ENCODE data around the gene CYP26B1.

The CYP26B1 gene

DNA sequence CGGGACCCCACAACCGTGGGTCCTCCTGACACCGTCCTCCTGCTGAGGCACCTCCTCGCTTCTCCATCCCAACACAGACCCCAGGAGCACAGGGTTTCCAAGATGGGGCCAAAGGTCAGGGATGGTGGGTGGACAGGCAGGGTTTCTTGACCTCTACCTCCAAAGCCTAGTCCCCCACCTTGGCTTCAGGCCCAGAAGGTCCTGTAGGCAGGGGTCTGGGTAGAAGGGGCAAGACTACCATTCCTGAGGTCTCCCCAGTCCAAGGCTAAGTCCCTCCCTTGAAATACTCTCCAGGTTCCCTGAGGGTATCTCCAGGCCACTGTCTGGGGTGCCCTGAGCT, 7.1 kb downstream of the CYP26B1 start:
- peak; percentile 9 for DNase-seq

GRCh38 chr2:72139874-72140620, 7.6 kb downstream of the CYP26B1 start:
- DNase-seq, result no peak

- peak; percentile 18 for DNase-seq
Measured at GRCh38 chr2:72139471-72139873, 8.2 kb downstream of the CYP26B1 start.

GRCh38 chr2:72138921-72139381, 8.7 kb downstream of the CYP26B1 start:
- DNase-seq, result no peak

- no peak for DNase-seq
Measured at GRCh38 chr2:72138011-72138881, 9.4 kb downstream of the CYP26B1 start.

DNA sequence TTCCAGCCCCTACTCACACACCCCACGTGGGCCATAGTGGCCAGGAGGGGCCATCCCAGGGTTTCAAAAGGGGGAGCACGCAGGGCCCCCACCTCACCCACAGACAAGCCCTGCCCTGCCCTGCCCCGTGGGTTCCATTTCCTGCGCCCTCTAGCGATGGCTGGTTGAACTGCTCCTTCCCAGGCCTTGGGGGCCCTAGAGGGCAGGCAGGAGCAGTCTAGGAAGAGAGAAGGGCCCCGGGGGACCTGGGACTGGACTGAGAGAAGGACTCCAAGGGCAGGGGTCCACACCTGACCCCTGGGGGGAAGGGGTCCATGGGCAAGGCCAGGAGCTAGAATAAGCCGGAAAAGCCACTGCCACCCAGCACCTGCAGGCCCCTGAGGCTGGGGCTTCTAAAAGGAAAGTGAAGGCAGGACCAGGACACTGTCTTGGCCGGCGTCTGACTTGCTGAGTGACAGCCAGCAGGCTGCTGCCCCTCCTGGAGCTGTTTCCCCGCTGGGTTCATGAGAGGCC, 10.1 kb downstream of the CYP26B1 start:
- peak; percentile 91 for DNase-seq

- no peak for DNase-seq
Measured at GRCh38 chr2:72136933-72137497, 10.6 kb downstream of the CYP26B1 start.

GRCh38 chr2:72136331-72136730, 11.3 kb downstream of the CYP26B1 start:
- DNase-seq, result no peak

GRCh38 chr2:72135921-72136320, 11.7 kb downstream of the CYP26B1 start:
- no peak for DNase-seq

- no peak for DNase-seq
Measured at GRCh38 chr2:72134997-72135800, 12.5 kb downstream of the CYP26B1 start.

- DNase-seq, result no peak
Measured at GRCh38 chr2:72134408-72134996, 13.2 kb downstream of the CYP26B1 start.

- no peak for DNase-seq
Measured at GRCh38 chr2:72133721-72134407, 13.8 kb downstream of the CYP26B1 start.

GRCh38 chr2:72132981-72133720, 14.5 kb downstream of the CYP26B1 start:
- no peak for DNase-seq

- DNase-seq, result peak; percentile 4
Measured at GRCh38 chr2:72131916-72132841, 15.5 kb downstream of the CYP26B1 start.

DNA sequence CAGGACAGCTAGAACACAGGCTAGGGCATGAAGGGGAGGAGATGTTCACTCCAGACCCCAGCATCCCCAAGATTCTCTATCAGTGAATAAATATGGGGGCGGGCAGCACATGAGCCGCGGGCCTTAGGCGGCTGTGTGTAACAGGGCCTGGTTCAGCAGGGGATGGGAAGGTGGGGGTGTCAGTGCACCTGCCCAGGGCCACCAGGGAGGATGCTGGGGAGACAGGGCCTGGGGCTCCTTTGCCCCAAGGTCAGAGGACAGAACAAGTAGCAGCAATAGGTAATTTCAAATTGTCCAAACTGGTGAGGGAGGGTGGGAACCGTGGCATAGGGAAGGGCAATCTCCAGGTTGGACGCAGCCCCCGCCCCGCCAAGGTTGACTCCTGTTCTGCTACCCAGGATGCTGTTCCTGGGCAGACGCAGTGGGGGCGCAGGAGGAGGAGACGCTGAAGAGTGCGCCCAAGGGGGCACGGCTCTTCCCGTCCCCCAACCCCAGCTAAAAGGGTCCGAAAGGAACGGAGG, 16.2 kb downstream of the CYP26B1 start:
- DNase-seq, result peak; percentile 8

- DNase-seq, result peak; percentile 4
Measured at GRCh38 chr2:72130659-72131360, 16.9 kb downstream of the CYP26B1 start.

DNA sequence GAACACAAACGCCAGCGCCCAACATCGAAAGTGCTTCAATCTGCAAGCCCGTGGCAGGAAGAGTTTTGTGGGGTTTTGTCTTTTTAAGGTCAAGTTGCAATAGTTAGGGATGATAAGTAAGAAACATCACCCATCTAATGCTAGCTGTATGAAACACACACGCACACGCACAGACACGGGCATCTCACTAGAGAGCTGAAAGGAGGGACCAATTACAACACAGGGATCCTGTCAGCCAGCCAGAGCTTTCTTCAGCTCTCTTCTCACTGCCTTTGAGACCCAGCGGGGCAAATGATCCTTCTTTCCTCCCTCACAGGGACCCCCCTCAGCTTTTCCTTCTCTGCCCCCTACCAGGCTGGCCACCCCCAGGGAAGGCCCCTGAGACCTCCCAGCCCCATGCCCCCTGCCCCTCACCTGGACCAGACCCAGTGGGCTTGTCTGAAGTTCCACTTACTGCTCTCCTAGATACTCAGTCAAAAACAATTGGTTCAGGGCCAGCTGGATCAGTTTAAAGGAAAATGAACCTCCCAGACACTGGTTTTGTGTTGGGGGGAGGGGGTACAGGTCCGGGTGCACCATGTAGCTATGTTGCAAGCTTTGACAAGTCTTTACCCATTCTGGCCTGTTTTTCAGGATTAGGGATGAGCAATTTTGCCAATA, 17.9 kb downstream of the CYP26B1 start:
- no peak for DNase-seq

GRCh38 chr2:72128843-72129227, 18.8 kb downstream of the CYP26B1 start:
- DNase-seq, result no peak

Measured in stimulated activated CD8-positive, alpha-beta memory T cell treated with anti-CD3 and anti-CD28 coated beads, Interleukin-4, amount 100 ng/mL, for 48 hours (primary cell).